ENCODE results near the gene ACLY. TPM values are rescaled to one million over a fixed set of nuclear protein-coding genes. Genes with fewer than 3 reads are reported as not detected.

ACLY gene
- 100 to 1,000 TPM; 189 to 192 TPM for total RNA-seq

GRCh38 chr17:41918314-41919164 lies at the start of gene ACLY:
TSS of gene ACLY (minus strand) at chr17:41918951. CDS start at chr17:41913873, 5,078 bp downstream.
- H3K27me3 Mint-ChIP-seq, result no peaks in the 10 kb centered on the region
- no peaks in the 10 kb centered on the region for H3K9me3 Mint-ChIP-seq (ENCODE audit: low read depth)
- peaks cover 6% of the 10 kb centered on the region for H3K36me3 Mint-ChIP-seq (ENCODE audit: low read depth)
- CTCF ChIA-PET, result interaction anchor here (0.7 to 3.8 kb wide), 6 partner anchors 10 to 762 kb away, joined by 3 to 25 read pairs (median 3); partner anchors contain the start of gene ODAD4
- DNase-seq, result peak; percentile 98
- ATAC-seq, result peak; percentile 99
- H3K4me3 Mint-ChIP-seq, result peak within 1 kb of the TSS; percentile 90
- peaks cover 37% of the 10 kb centered on the region for H3K4me1 Mint-ChIP-seq
- peak within 1 kb of the TSS; percentile 80 for H3K27ac Mint-ChIP-seq
- intact Hi-C loops (cut with DNase I, micrococcal nuclease), result loop anchor here (1.0 to 5.0 kb wide), 12 partner anchors 12 to 1101 kb away; partner anchors contain the start of genes KLHL11 (in 2 of the 2), ODAD4 (in 2 of the 2), CNP (in 1 of the 2) and DHX58 (in 1 of the 2)
- POLR2A ChIA-PET, result interaction anchor here (0.6 to 2.3 kb wide), 9 partner anchors 11 to 229 kb away, joined by 3 to 14 read pairs (median 4); partner anchors contain the start of genes CNP, EIF1, JUP and KLHL11

DNA sequence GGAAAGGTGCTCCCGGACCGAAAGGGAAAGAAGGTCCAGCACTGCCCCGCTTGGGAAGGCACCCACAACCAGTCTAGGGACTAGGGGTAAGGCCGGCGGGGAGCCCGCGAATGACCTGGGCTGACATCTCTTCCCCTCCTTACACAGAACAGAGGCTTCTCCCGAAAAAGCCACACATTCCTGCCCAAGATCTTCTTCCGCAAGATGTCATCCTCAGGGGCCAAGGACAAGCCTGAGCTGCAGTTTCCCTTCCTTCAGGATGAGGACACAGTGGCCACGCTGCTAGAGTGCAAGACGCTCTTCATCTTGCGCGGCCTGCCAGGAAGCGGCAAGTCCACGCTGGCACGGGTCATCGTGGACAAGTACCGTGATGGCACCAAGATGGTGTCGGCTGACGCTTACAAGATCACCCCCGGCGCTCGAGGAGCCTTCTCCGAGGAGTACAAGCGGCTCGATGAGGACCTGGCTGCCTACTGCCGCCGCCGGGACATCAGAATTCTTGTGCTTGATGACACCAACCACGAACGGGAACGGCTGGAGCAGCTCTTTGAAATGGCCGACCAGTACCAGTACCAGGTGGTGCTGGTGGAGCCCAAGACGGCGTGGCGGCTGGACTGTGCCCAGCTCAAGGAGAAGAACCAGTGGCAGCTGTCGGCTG lies 49.3 kb upstream of the ACLY start:
- Mint-ChIP-seq H3K27ac (peak overlapping the region; percentile 49), H3K36me3 (ENCODE audit: low read depth) (peaks cover 30% of the 10 kb centered on the region), H3K4me1 (peaks cover 39% of the 10 kb centered on the region), H3K9me3 (ENCODE audit: low read depth) (no peaks in the 10 kb centered on the region), H3K27me3 (no peaks in the 10 kb centered on the region), H3K4me3 (peak overlapping the region; percentile 79)
- ChIA-PET CTCF (interaction anchor here (1.7 kb wide), 1 partner anchor 103 kb away, joined by 4 read pairs; the partner anchor contains the start of gene KLHL11), POLR2A (interaction anchor here (0.6 to 2.2 kb wide), 5 partner anchors 9 to 219 kb away, joined by 3 to 23 read pairs (median 5); partner anchors contain the start of genes DNAJC7 and ODAD4)
- ATAC-seq (no peak), DNase-seq (no peak)
- intact Hi-C loops (cut with DNase I, micrococcal nuclease), result loop anchor here (2.0 to 5.0 kb wide), 4 partner anchors 36 to 1014 kb away; partner anchors contain the start of genes ODAD4 (in 1 of the 2), PTGES3L (in 1 of the 2), RUNDC1 (in 1 of the 2) and STAT3 (in 1 of the 2)

DNA sequence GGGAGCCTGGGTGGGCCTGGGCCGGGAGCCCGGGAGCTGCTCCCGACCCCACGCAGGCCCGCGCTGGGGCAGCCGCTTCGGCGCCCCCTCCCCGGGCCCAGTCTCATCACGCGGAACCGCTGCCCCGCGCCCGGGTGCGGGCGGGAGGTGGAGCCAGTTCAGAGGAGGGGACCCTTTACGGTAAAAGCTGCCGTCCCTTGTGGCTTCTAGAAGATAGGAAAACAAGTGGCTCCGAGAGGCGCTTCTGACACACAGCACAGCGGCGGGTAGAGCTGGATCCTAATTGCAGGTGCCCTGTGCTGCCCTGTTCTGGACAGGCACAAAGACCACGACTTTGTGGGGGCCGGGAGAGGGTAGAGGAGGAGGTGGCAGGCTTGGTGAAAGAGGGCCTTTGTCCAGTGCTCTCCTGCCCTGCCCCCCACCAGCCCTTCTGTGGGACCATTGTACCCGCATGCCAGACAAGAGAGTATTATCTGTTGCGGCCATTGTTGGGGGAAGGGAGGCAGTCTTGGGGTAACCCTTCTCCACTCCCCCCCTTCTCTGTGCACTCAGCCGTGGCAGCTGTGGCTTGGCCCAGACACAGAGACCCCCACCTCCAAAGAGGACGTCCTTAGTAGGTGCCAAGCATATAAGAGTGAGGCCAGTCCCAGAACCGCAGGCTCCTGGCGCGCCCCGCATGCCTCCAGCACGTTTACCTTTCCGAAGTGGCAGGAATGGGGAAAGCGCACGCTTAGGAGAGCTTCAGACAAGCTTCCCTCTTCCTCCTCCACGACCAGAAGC lies 48.6 kb upstream of the ACLY start:
- Mint-ChIP-seq H3K36me3 (ENCODE audit: low read depth) (peaks cover 26% of the 10 kb centered on the region), H3K9me3 (ENCODE audit: low read depth) (no peaks in the 10 kb centered on the region), H3K27ac (peak overlapping the region; percentile 82), H3K27me3 (no peaks in the 10 kb centered on the region), H3K4me1 (peaks cover 36% of the 10 kb centered on the region), H3K4me3 (peak overlapping the region; percentile 79)
- ChIA-PET CTCF (interaction anchor here (0.9 to 3.0 kb wide), 3 partner anchors 31 to 145 kb away, joined by 3 to 12 read pairs (median 4); partner anchors contain the start of gene DHX58), POLR2A (interaction anchor here (0.6 to 2.2 kb wide), 6 partner anchors 10 to 145 kb away, joined by 3 to 23 read pairs (median 4); partner anchors contain the start of gene DNAJC7)
- intact Hi-C loops (cut with DNase I, micrococcal nuclease), result loop anchor here (2.0 to 5.0 kb wide), 4 partner anchors 35 to 1015 kb away; partner anchors contain the start of genes ODAD4 (in 1 of the 2), PTGES3L (in 1 of the 2), RUNDC1 (in 1 of the 2) and STAT3 (in 1 of the 2)
- DNase-seq, result peak; percentile 66
- ATAC-seq, result peak; percentile 17

DNA sequence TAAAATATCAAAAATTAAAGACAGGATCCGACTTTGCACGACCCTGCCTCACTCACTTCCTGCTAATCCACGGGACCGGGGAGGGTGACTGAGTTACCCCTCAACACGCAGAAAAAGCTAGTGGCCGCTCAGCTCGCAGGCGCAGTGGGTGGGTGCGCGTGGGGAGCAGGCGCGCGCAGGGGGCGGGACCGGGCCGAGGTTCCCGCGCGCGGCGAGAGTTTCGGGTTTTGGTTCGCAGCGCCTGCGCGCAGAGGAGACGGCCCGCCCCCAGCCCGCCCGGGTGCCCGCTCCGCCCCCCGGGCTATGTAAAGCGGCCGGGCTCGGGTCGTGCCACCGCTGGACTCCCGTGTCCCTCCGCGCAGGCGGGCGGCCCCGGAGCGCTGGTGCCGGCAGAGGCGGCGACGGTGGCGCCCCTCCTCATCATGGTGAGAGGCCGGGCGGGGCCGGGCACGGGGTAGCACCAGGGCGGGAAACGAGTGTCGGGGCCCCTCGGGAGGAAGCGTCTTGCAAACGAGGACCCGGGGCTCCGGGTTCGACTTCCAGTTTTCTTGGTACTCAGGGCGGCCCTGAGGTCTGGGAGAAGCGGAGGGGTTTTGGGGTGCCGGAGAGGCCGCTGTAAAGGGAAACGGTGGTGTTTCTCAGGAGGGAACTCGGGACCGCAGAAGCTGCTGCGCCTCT lies 47.9 kb upstream of the ACLY start, which contains the start of gene CNP:
Gene CNP (plus strand): TSS at position 333 of the 678 bp plus-strand sequence. CDS start 90 bp downstream, at position 423.
- CTCF ChIA-PET, result interaction anchor here (0.6 to 3.0 kb wide), 15 partner anchors 15 to 613 kb away, joined by 3 to 16 read pairs (median 3); partner anchors contain the start of genes DHX58, DNAJC7, KLHL10 and ODAD4
- ATAC-seq (peak; percentile 75), DNase-seq (peak; percentile 95)
- Mint-ChIP-seq H3K4me3 (peak within 1 kb of the TSS; percentile 79), H3K27me3 (no peaks in the 10 kb centered on the region), H3K9me3 (ENCODE audit: low read depth) (no peaks in the 10 kb centered on the region), H3K27ac (peak within 1 kb of the TSS; percentile 82), H3K36me3 (ENCODE audit: low read depth) (peaks cover 25% of the 10 kb centered on the region), H3K4me1 (peaks cover 36% of the 10 kb centered on the region)
- intact Hi-C loops (cut with DNase I, micrococcal nuclease), result loop anchor here (1.0 to 5.0 kb wide), 13 partner anchors 34 to 1016 kb away; partner anchors contain the start of genes ODAD4 (in 2 of the 2), DNAJC7 (in 1 of the 2), KAT2A (in 1 of the 2) and KCNH4 (in 1 of the 2)
- POLR2A ChIA-PET, result interaction anchor here (0.6 to 2.2 kb wide), 16 partner anchors 11 to 759 kb away, joined by 3 to 23 read pairs (median 4); partner anchors contain the start of genes ACLY, DHX58, DNAJC7 and NKIRAS2

GRCh38 chr17:41965694-41966462 lies 47.1 kb upstream of the ACLY start:
- Mint-ChIP-seq H3K27me3 (no peaks in the 10 kb centered on the region), H3K36me3 (ENCODE audit: low read depth) (peaks cover 21% of the 10 kb centered on the region), H3K9me3 (ENCODE audit: low read depth) (no peaks in the 10 kb centered on the region), H3K4me3 (peak overlapping the region; percentile 79), H3K27ac (peak overlapping the region; percentile 33), H3K4me1 (peaks cover 33% of the 10 kb centered on the region)
- ChIA-PET CTCF (interaction anchor here (0.7 to 3.0 kb wide), 18 partner anchors 16 to 228 kb away, joined by 3 to 16 read pairs (median 3); partner anchors contain the start of genes DHX58, DNAJC7, KLHL10 and NKIRAS2), POLR2A (interaction anchor here (0.6 to 2.2 kb wide), 16 partner anchors 12 to 759 kb away, joined by 3 to 23 read pairs (median 4); partner anchors contain the start of genes ACLY, DHX58, DNAJC7 and NKIRAS2)
- intact Hi-C loops (cut with DNase I, micrococcal nuclease), result loop anchor here (1.0 to 5.0 kb wide), 15 partner anchors 34 to 1016 kb away; partner anchors contain the start of genes ODAD4 (in 2 of the 2), DNAJC7 (in 1 of the 2), KAT2A (in 1 of the 2) and KCNH4 (in 1 of the 2)
- ATAC-seq, result peak; percentile 72
- DNase-seq, result peak; percentile 84

- H3K4me3 Mint-ChIP-seq, result no peak overlapping the region
- H3K27ac Mint-ChIP-seq, result no peak overlapping the region
- CTCF ChIA-PET, result interaction anchor here (0.6 to 3.2 kb wide), 19 partner anchors 10 to 1348 kb away, joined by 3 to 19 read pairs (median 3); partner anchors contain the start of genes DHX58, DNAJC7, GHDC and ODAD4
- no peaks in the 10 kb centered on the region for H3K27me3 Mint-ChIP-seq
- H3K9me3 Mint-ChIP-seq (ENCODE audit: low read depth), result no peaks in the 10 kb centered on the region
- peak; percentile 86 for DNase-seq
- intact Hi-C loops (cut with DNase I, micrococcal nuclease), result loop anchor here (1.0 to 2.0 kb wide), 4 partner anchors 100 to 154 kb away; no protein-coding TSS in a partner anchor
- H3K36me3 Mint-ChIP-seq (ENCODE audit: low read depth), result peaks cover 2% of the 10 kb centered on the region
- POLR2A ChIA-PET, result interaction anchor here (0.6 kb wide), 2 partner anchors 57 to 174 kb away, joined by 3 to 10 read pairs; no protein-coding TSS in a partner anchor
- H3K4me1 Mint-ChIP-seq, result peaks cover 21% of the 10 kb centered on the region
- no peak for ATAC-seq
Measured at GRCh38 chr17:41962768-41963434, 44.1 kb upstream of the ACLY start.

DNA sequence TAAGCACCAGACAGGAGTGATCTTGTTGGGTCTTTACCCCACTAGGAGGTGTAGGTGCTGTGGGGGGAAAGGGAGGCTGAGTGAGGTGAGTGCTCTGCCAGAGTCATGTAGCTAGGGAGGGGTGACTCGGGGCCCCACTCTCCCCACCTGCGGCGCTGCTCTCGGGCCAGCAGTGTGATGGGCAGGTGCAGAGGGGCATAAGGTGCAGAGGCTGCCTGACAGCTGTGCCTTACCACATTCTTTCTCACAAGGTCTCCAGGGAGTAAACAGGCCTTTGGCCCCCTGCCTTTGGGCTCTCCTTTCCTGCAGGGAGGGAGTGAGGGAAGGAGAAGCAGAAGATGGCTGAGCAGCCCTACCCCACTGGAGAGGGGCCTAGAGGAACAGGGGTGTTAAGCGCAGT lies 43.4 kb upstream of the ACLY start:
- ChIA-PET POLR2A (no interaction called here), CTCF (interaction anchor here (1.0 to 3.2 kb wide), 9 partner anchors 13 to 177 kb away, joined by 3 to 19 read pairs (median 3); partner anchors contain the start of genes DHX58 and ZNF385C)
- Mint-ChIP-seq H3K27ac (no peak overlapping the region), H3K27me3 (peaks cover 2% of the 10 kb centered on the region), H3K4me3 (no peak overlapping the region), H3K4me1 (peaks cover 13% of the 10 kb centered on the region), H3K9me3 (ENCODE audit: low read depth) (no peaks in the 10 kb centered on the region), H3K36me3 (ENCODE audit: low read depth) (no peaks in the 10 kb centered on the region)
- intact Hi-C loops (cut with DNase I, micrococcal nuclease), result loop anchor here in 1 of 2 experiments (2.0 kb wide), 1 partner anchor 155 kb away; no protein-coding TSS in a partner anchor
- DNase-seq (no peak), ATAC-seq (no peak)

DNA sequence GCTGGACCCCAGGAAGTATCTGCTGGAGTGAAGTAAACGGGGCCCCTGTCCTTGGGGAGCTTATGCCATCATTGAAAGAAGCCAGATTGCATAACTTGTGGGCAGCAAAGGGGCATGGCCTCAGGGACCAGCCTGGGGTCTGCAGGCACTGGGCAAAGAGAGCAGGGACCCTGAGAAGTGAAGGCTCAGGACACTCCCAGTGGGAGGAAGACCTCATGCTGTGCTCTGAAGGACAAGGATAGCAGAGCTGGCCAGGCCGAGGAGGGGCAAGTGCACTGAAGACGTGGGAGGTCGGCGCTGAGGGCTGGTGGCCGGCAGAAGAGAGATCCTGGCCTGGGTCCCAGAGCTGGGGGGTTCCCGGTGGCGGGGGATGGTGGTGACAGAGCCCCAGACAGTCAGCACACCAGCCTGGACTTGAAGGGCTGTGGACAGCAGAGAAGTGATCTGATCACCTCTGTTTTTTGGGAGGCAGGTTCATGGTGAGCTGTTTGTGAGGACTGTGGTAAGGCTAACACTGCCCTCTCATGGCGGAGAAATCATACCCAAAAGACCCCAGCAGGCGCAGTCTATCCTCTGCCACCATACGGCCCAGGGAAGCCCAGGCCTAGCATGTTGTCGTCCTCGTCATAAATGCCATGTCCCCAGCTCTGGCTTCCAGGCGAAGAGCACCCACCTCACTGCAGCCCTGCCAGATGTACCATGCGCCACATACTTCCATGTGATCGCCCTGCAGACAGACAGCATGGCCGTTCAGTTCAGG lies 40.8 kb upstream of the ACLY start:
- Mint-ChIP-seq H3K4me3 (no peak overlapping the region), H3K4me1 (no peaks in the 10 kb centered on the region), H3K27ac (no peak overlapping the region), H3K36me3 (ENCODE audit: low read depth) (no peaks in the 10 kb centered on the region), H3K9me3 (ENCODE audit: low read depth) (no peaks in the 10 kb centered on the region), H3K27me3 (peaks cover 2% of the 10 kb centered on the region)
- DNase-seq (peak; percentile 17), ATAC-seq (no peak)
- intact Hi-C loops (cut with DNase I, micrococcal nuclease), result loop anchor here in 1 of 2 experiments (1.0 kb wide), 1 partner anchor 221 kb away; no protein-coding TSS in a partner anchor
- ChIA-PET POLR2A (interaction anchor here (0.7 kb wide), 1 partner anchor 16 kb away, joined by 3 read pairs; no protein-coding TSS in a partner anchor), CTCF (interaction anchor here (0.6 to 1.2 kb wide), 6 partner anchors 18 to 954 kb away, joined by 3 to 6 read pairs (median 4); no protein-coding TSS in a partner anchor)
